AG09309 (cell line): Measurements from ENCODE around the gene CHI3L2.

Source experiments
- DNase-seq: peaks from one replicate; pipeline ENCODE4 v3.0.0-alpha.2; 2010; ENCODE audit warnings: low read depth
- H3K4me3 ChIP-seq: 2 replicates; pipeline ENCODE4 v1.5.1; 2011; ENCODE audit warnings: mild to moderate bottlenecking, low read depth, low read length, moderate library complexity; ENCODE audit not compliant: control insufficient read depth
- TF ChIP-seq, protein P1 (sequence below): IDR thresholded peaks from 2 replicates; pipeline ENCODE4 v1.5.1; 2011; ENCODE audit warnings: mild to moderate bottlenecking, low read depth, low read length, inconsistent platforms; ENCODE audit not compliant: insufficient read depth, control insufficient read depth; ENCODE audit errors: missing control alignments

Gene CHI3L2

DNA sequence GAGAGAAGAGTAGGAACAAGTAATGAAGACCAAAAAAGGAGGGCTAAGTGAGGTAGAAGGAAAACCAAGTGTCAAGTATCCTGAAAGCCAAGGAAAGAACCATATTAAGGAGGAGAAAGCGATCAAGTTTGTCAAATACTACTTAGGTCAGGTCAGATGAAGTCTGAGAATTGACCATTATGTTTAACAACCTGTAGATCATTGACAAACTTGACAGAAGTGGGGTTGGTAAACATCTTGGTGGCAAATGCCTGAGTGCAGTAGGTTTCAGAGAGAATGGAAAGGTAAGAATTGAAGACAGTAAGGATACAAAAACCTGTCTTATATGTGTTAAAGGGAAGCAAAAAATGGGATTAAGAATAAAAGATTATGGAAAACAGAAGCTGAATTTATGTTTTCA is 59.4 kb downstream of the CHI3L2 start:
- no peak overlapping the region for H3K4me3 ChIP-seq
- no peak for DNase-seq
- TF ChIP-seq, protein P1, sequence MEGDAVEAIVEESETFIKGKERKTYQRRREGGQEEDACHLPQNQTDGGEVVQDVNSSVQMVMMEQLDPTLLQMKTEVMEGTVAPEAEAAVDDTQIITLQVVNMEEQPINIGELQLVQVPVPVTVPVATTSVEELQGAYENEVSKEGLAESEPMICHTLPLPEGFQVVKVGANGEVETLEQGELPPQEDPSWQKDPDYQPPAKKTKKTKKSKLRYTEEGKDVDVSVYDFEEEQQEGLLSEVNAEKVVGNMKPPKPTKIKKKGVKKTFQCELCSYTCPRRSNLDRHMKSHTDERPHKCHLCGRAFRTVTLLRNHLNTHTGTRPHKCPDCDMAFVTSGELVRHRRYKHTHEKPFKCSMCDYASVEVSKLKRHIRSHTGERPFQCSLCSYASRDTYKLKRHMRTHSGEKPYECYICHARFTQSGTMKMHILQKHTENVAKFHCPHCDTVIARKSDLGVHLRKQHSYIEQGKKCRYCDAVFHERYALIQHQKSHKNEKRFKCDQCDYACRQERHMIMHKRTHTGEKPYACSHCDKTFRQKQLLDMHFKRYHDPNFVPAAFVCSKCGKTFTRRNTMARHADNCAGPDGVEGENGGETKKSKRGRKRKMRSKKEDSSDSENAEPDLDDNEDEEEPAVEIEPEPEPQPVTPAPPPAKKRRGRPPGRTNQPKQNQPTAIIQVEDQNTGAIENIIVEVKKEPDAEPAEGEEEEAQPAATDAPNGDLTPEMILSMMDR, result no peak

DNA sequence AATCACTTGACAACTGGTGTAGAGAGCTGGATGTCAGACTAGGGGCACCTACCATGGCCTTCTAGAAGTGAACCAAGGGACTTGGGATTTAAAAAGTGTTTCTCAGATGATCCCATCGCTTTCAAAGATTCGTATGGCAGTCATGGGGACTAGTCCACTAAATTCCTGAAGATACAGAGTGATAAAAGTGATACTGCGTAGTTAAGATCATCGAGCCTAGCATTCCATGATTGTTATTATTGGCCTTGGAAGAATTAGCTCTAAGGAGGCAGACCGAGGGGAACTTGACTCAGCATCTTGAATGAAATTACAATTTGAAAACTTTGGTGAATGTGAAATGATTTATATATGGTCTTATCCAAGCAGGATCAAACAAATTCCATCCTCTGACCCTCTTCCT is 61.9 kb downstream of the CHI3L2 start:
- no peak for DNase-seq
- no peak overlapping the region for H3K4me3 ChIP-seq
- TF ChIP-seq, protein P1, result no peak

DNA sequence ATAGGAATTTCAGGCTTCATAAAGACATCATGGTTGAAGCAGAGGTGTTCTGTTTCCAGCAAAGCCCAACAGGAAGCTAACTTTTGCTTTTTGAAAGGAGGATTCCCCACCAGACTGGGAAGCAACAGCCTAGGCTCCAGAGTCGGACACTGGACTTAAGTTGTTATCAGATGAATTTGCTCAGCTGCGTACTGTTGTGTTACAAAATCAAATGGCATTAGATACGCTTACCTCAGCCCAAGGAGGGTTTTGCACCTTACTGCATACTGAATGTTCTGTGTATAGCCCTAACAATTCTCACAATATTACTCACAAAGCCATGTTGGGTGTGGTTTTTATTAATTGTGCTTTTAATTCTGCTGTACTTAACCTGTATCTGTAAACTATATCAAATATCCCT is 62.6 kb downstream of the CHI3L2 start:
- no peak overlapping the region for H3K4me3 ChIP-seq
- TF ChIP-seq, protein P1, result no peak
- DNase-seq, result no peak

DNA sequence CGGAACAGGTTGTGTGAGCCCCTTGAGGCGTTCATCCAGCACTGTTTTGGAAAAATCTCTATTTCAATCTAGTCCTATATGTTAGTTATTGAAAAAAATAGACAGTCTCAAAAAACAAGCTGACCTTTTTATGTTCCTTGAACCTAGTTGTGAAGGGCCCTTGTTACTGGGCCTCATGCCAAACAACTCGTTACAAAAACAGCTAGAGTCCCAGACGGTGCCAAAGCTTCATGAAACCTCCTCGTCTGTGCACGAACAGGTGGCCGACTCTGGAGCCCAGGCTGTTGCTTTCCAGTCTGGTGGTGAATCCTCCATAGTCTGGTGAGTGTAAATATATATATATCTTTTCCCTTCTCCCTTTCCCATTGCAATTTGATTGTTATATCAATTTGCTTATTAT is 63.1 kb downstream of the CHI3L2 start, which contains the start of gene CHIA:
Gene CHIA (plus strand): TSS at position 222 of the 400 bp plus-strand sequence. CDS start 19,617 bp downstream, outside the sequence.
- TF ChIP-seq, protein P1, result no peak
- H3K4me3 ChIP-seq, result no peak within 1 kb of the TSS
- DNase-seq, result no peak
